HepG2 (cell line): ENCODE measurements around the gene PFKP. TPM values are rescaled to one million over a fixed set of nuclear protein-coding genes. Genes with fewer than 3 reads are reported as not detected.

Source experiments
- ATAC-seq: fragments of 200-7000 bp; cut with Tn5 transposase; 3 replicates; pipeline ENCODE4 v1.9.1; 2020; ENCODE audit warnings: mild to moderate bottlenecking, moderate library complexity
- BruUV-seq: library from RNA; stranded (reverse); fragments of 400-500 nt; replicated peaks from 2 replicates; lab custom pipeline; 2021; lab: Mats Ljungman, UMichigan
- CTCF ChIA-PET: fragments of 300-600 bp; formaldehyde crosslinking; extraction: SDS; loops from one replicate; lab custom pipeline; 2021; ENCODE audit warnings: low total read pairs, inconsistent platforms, low intra/inter-chr PET ratio; lab: Yijun Ruan, JAX
- POLR2A ChIA-PET: fragments of 350-600 bp; sonication (Branson Sonifier 250); formaldehyde crosslinking; loops from one replicate; lab custom pipeline; 2020; ENCODE audit warnings: antibody characterized with exemption, inconsistent platforms; lab: Yijun Ruan, JAX
- DNase-seq: peaks from one replicate; pipeline ENCODE4 v3.0.0-alpha.2; 2015; ENCODE audit warnings: low spot score
- FAIRE-seq: peaks from 3 replicates; lab custom pipeline; 2011; peaks lifted over from hg19 to GRCh38; lab: Jason Lieb, UNC
- H2AFZ ChIP-seq: one replicate; pipeline ENCODE4 v1.6.1; 2011; ENCODE audit warnings: low read length, inconsistent platforms
- H3K27ac ChIP-seq: fragments of 300-600 bp; 3 replicates; pipeline ENCODE4 v1.8.0; 2011; ENCODE audit warnings: mixed run types, mild to moderate bottlenecking, mixed read lengths, low read length, inconsistent platforms; ENCODE audit not compliant: insufficient read depth; ENCODE audit errors: extremely low read length
- H3K27me3 ChIP-seq, 2 experiments: fragments of 200-600 bp in 1 of 2; 2 replicates in 1 of 2; 3 replicates in 1 of 2; pipeline versions ENCODE4 v1.6.0 to v1.8.0; 2011; ENCODE audit warnings: low read length in 2 of 2, mild to moderate bottlenecking in 2 of 2, moderate library complexity in 2 of 2, inconsistent platforms in 1 of 2; ENCODE audit not compliant: insufficient read depth in 2 of 2, control insufficient read depth in 1 of 2
- H3K36me3 ChIP-seq, 2 experiments: fragments of 200-600 bp in 1 of 2; replicated peaks in 1 of 2; 2 replicates in 1 of 2; 3 replicates in 1 of 2; pipeline versions ENCODE4 v1.5.1 to v1.8.0; 2011; ENCODE audit warnings: low read length in 2 of 2, inconsistent platforms in 1 of 2; ENCODE audit not compliant: insufficient read depth in 2 of 2, control insufficient read depth in 1 of 2
- H3K4me1 ChIP-seq: 2 replicates; pipeline ENCODE4 v1.5.1; 2012; ENCODE audit warnings: low read length, inconsistent platforms; ENCODE audit not compliant: insufficient read depth
- H3K4me2 ChIP-seq: 2 replicates; pipeline ENCODE4 v1.6.0; 2011; ENCODE audit warnings: low read depth, low read length, inconsistent platforms
- H3K4me3 ChIP-seq, 3 experiments: fragments of 200-600 bp in 1 of 3; sonication (generic), shearing (Covaris generic) in 1 of 3; replicated peaks in 1 of 3; 2 replicates each; pipeline ENCODE4 v1.5.1; 2011 to 2016; ENCODE audit warnings: low read length in 3 of 3, inconsistent platforms in 2 of 3, low read depth in 2 of 3, mild to moderate bottlenecking in 2 of 3, control low read depth in 1 of 3, mixed read lengths in 1 of 3; ENCODE audit not compliant: insufficient read depth in 1 of 3
- H3K79me2 ChIP-seq: one replicate; pipeline ENCODE4 v1.6.1; 2011; ENCODE audit warnings: low read length, inconsistent platforms; ENCODE audit not compliant: insufficient read depth
- H3K9ac ChIP-seq: 2 replicates; pipeline ENCODE4 v1.6.0; 2011; ENCODE audit warnings: mild to moderate bottlenecking, low read depth, low read length, inconsistent platforms; ENCODE audit not compliant: insufficient read depth
- H3K9me3 ChIP-seq: 2 replicates; pipeline ENCODE4 v1.5.1; 2012; ENCODE audit warnings: mild to moderate bottlenecking, low read length
- H4K20me1 ChIP-seq: 2 replicates; pipeline ENCODE4 v1.6.0; 2011; ENCODE audit warnings: inconsistent platforms, mild to moderate bottlenecking, low read length, moderate library complexity; ENCODE audit not compliant: insufficient read depth
- AGO1 ChIP-seq: fragments of 200-400 bp; formaldehyde crosslinking; IDR thresholded peaks from 2 replicates; pipeline ENCODE4 v1.6.1; 2017; ENCODE audit warnings: mild to moderate bottlenecking, low read depth, low read length, moderate library complexity; ENCODE audit not compliant: poor library complexity, severe bottlenecking
- FOSL1 ChIP-seq: sonication (generic); formaldehyde crosslinking; IDR thresholded peaks from 2 replicates; pipeline ENCODE4 v1.9.0; 2021; ENCODE audit warnings: missing genetic modification reagents, borderline replicate concordance
- PLRG1 ChIP-seq: fragments of 450-650 bp; conservative IDR thresholded peaks from 2 replicates; pipeline ENCODE4 v1.6.1; 2016
- SMAD1 ChIP-seq: sonication (generic); formaldehyde crosslinking; IDR thresholded peaks from 2 replicates; pipeline ENCODE4 v1.4.0; 2020; ENCODE audit warnings: missing genetic modification reagents, low read depth, mild to moderate bottlenecking, borderline replicate concordance
- SPEN ChIP-seq: sonication (generic); formaldehyde crosslinking; IDR thresholded peaks from 2 replicates; pipeline ENCODE4 v1.5.1; 2020; ENCODE audit warnings: low read depth, mild to moderate bottlenecking, missing genetic modification reagents
- ZFP36L1 ChIP-seq: sonication (generic); formaldehyde crosslinking; IDR thresholded peaks from 2 replicates; pipeline ENCODE4 v1.8.0; 2022; ENCODE audit warnings: mild to moderate bottlenecking, missing genetic modification reagents, moderate library complexity
- ZMYM2 ChIP-seq: sonication (generic); formaldehyde crosslinking; IDR thresholded peaks from 2 replicates; pipeline ENCODE4 v1.8.0; 2022; ENCODE audit warnings: mild to moderate bottlenecking, missing genetic modification reagents
- ZNF781 ChIP-seq: sonication (generic); formaldehyde crosslinking; IDR thresholded peaks from 2 replicates; pipeline ENCODE4 v1.5.1; 2020; ENCODE audit warnings: borderline replicate concordance, mild to moderate bottlenecking, missing genetic modification reagents; ENCODE audit errors: not compliant biosample characterization
- WGBS: methylation state at CpG from one replicate; pipeline ENCODE4 v1.1.6; 2017; ENCODE audit warnings: low lambda C conversion rate; 5-methylcytosine and 5-hydroxymethylcytosine counted together
- in situ Hi-C: cut with HindIII; loops from 2 replicates; pipeline ENCODE4 v1.10.0; 2017; ENCODE audit warnings: low pct_unique_long_range_greater_than_20kb; ENCODE audit not compliant: extremely low pct_ligation_motif_present
- intact Hi-C: fragments of 100-400 bp; cut with micrococcal nuclease; formaldehyde crosslinking; loops from one replicate; pipeline ENCODE4 v1.10.0; 2022; ENCODE audit not compliant: unreplicated experiment
- polyA plus RNA-seq, 8 experiments: library from polyadenylated mRNA; depleted of rRNA in 3 of 8; stranded (reverse) in 7 of 8; unstranded in 1 of 8; fragments of >200 nt; fragmentation: Illumina TruSeq in 4 of 8; extraction: Trizol in 4 of 8; gene quantifications; 2 replicates each; pipeline versions ENCODE4 v1.2.1 to v1.2.3, GENCODE V29; 2011 to 2016; ENCODE audit warnings: low read depth in 4 of 8, missing spikeins in 1 of 8, mixed read lengths in 1 of 8; ENCODE audit not compliant: insufficient read depth in 1 of 8
- total RNA-seq, 5 experiments: library from RNA; depleted of rRNA; stranded (reverse); fragments of >200 nt; fragmentation: Illumina TruSeq; extraction: Trizol; gene quantifications; 2 replicates each; pipeline ENCODE4 v1.2.3, GENCODE V29; 2016; ENCODE audit warnings: low read depth in 1 of 5
- TF ChIP-seq, protein P1 (sequence below): sonication (generic); formaldehyde crosslinking; IDR thresholded peaks from 2 replicates; pipeline ENCODE4 v1.4.0; 2020; ENCODE audit warnings: mild to moderate bottlenecking, missing genetic modification reagents
- TF ChIP-seq, protein P2 (sequence below): sonication (generic); formaldehyde crosslinking; IDR thresholded peaks from 2 replicates; pipeline ENCODE4 v1.5.0; 2020; ENCODE audit warnings: mild to moderate bottlenecking, low read depth, missing genetic modification reagents, borderline replicate concordance
- TF ChIP-seq, protein P3 (sequence below): sonication (generic); formaldehyde crosslinking; IDR thresholded peaks from 2 replicates; pipeline ENCODE4; 2020; ENCODE audit warnings: missing genetic modification reagents, mild to moderate bottlenecking, borderline replicate concordance
- TF ChIP-seq, protein P4 (sequence below), 2 experiments: sonication (generic) in 1 of 2; formaldehyde crosslinking in 1 of 2; IDR thresholded peaks; 2 replicates each; pipeline versions ENCODE4 v1.6.1 to v1.9.0; 2014 to 2022; ENCODE audit warnings: antibody characterized with exemption in 1 of 2, borderline replicate concordance in 1 of 2, inconsistent platforms in 1 of 2, low read depth in 1 of 2, missing genetic modification reagents in 1 of 2

Gene PFKP
- total and polyA plus RNA-seq, 2 of the 13 experiments (the other 11 are each of a cell fraction or from before 2014, with no cell fraction given) = 0.80 to 2.4 TPM

DNA sequence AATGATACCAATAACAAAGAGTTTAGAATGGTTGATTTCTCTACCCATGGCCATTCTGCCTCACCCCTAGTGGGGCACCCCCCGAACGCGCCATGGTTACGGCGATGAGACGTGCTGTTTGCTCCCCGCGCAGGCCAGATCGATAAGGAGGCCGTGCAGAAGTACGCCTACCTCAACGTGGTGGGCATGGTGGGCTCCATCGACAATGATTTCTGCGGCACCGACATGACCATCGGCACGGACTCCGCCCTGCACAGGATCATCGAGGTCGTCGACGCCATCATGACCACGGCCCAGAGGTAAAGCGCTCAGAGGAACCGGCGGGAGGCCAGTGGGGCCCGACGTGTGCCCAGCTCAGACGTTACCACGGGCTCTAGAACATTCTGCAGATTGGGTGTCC, 36.3 kb downstream of the PFKP start:
- in situ Hi-C loops (no loop called here), intact Hi-C loops (no loop called here)
- DNase-seq (no peak), ATAC-seq (no peak), FAIRE-seq (no peak)
- no peaks in the 10 kb centered on the region for H3K79me2 ChIP-seq
- H3K36me3 ChIP-seq = no peaks in the 10 kb centered on the region
- POLR2A ChIA-PET = interaction anchor here (0.5 kb wide), 1 partner anchor 10 kb away, joined by 3 read pairs; no protein-coding TSS in a partner anchor
- H3K27ac ChIP-seq = no peak overlapping the region
- H3K27me3 ChIP-seq = no peaks in the 10 kb centered on the region
- H3K4me1 ChIP-seq = peaks cover 23% of the 10 kb centered on the region
- CTCF ChIA-PET = no interaction called here
- H3K4me3 ChIP-seq = no peak overlapping the region
- H3K9me3 ChIP-seq = no peaks in the 10 kb centered on the region
- no peak overlapping the region for H3K4me2 ChIP-seq
- WGBS = 92% methylated on average over 25 of the region's 30 CpGs
- H3K9ac ChIP-seq = no peak overlapping the region
- BruUV-seq = no TSS peak
- no peak overlapping the region for H2AFZ ChIP-seq
- no peaks in the 10 kb centered on the region for H4K20me1 ChIP-seq
- TF ChIP-seq ZNF781 (CRISPR knock-in tag) (no peak), PLRG1 (no peak), ZMYM2 (CRISPR knock-in tag) (no peak), ZFP36L1 (no peak), AGO1 (no peak), FOSL1 (no peak), SMAD1 (CRISPR knock-in tag) (no peak), SPEN (CRISPR knock-in tag) (no peak)
- TF ChIP-seq, protein P1, sequence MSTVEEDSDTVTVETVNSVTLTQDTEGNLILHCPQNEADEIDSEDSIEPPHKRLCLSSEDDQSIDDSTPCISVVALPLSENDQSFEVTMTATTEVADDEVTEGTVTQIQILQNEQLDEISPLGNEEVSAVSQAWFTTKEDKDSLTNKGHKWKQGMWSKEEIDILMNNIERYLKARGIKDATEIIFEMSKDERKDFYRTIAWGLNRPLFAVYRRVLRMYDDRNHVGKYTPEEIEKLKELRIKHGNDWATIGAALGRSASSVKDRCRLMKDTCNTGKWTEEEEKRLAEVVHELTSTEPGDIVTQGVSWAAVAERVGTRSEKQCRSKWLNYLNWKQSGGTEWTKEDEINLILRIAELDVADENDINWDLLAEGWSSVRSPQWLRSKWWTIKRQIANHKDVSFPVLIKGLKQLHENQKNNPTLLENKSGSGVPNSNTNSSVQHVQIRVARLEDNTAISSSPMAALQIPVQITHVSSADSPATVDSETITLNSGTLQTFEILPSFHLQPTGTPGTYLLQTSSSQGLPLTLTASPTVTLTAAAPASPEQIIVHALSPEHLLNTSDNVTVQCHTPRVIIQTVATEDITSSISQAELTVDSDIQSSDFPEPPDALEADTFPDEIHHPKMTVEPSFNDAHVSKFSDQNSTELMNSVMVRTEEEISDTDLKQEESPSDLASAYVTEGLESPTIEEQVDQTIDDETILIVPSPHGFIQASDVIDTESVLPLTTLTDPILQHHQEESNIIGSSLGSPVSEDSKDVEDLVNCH (CRISPR knock-in tag) = no peak
- TF ChIP-seq, protein P2, sequence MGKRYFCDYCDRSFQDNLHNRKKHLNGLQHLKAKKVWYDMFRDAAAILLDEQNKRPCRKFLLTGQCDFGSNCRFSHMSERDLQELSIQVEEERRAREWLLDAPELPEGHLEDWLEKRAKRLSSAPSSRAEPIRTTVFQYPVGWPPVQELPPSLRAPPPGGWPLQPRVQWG (CRISPR knock-in tag) = no peak
- TF ChIP-seq, protein P3, sequence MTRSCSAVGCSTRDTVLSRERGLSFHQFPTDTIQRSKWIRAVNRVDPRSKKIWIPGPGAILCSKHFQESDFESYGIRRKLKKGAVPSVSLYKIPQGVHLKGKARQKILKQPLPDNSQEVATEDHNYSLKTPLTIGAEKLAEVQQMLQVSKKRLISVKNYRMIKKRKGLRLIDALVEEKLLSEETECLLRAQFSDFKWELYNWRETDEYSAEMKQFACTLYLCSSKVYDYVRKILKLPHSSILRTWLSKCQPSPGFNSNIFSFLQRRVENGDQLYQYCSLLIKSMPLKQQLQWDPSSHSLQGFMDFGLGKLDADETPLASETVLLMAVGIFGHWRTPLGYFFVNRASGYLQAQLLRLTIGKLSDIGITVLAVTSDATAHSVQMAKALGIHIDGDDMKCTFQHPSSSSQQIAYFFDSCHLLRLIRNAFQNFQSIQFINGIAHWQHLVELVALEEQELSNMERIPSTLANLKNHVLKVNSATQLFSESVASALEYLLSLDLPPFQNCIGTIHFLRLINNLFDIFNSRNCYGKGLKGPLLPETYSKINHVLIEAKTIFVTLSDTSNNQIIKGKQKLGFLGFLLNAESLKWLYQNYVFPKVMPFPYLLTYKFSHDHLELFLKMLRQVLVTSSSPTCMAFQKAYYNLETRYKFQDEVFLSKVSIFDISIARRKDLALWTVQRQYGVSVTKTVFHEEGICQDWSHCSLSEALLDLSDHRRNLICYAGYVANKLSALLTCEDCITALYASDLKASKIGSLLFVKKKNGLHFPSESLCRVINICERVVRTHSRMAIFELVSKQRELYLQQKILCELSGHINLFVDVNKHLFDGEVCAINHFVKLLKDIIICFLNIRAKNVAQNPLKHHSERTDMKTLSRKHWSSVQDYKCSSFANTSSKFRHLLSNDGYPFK (CRISPR knock-in tag) = no peak
- TF ChIP-seq, protein P4, sequence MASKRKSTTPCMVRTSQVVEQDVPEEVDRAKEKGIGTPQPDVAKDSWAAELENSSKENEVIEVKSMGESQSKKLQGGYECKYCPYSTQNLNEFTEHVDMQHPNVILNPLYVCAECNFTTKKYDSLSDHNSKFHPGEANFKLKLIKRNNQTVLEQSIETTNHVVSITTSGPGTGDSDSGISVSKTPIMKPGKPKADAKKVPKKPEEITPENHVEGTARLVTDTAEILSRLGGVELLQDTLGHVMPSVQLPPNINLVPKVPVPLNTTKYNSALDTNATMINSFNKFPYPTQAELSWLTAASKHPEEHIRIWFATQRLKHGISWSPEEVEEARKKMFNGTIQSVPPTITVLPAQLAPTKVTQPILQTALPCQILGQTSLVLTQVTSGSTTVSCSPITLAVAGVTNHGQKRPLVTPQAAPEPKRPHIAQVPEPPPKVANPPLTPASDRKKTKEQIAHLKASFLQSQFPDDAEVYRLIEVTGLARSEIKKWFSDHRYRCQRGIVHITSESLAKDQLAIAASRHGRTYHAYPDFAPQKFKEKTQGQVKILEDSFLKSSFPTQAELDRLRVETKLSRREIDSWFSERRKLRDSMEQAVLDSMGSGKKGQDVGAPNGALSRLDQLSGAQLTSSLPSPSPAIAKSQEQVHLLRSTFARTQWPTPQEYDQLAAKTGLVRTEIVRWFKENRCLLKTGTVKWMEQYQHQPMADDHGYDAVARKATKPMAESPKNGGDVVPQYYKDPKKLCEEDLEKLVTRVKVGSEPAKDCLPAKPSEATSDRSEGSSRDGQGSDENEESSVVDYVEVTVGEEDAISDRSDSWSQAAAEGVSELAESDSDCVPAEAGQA (IDR thresholded peaks at IDR 0.05; ENCODE audit: low read depth) = no peak
- TF ChIP-seq, protein P4 (CRISPR knock-in tag; IDR thresholded peaks at IDR 0.05; ENCODE audit: borderline replicate concordance) = no peak
